H1 (cell line): ENCODE data around the gene CSF3R. TPM values are rescaled to one million over a fixed set of nuclear protein-coding genes. Genes with fewer than 3 reads are reported as not detected.

Source experiments
- CTCF ChIA-PET: fragments of 300-600 bp; sonication (Branson Sonifier 250); formaldehyde crosslinking; loops from one replicate; lab custom pipeline; 2021; ENCODE audit not compliant: partially characterized antibody; lab: Charles Lee
- POLR2A ChIA-PET: fragments of 300-600 bp; sonication (Branson Sonifier 250); formaldehyde crosslinking; loops from one replicate; lab custom pipeline; 2021; ENCODE audit warnings: inconsistent platforms; ENCODE audit not compliant: partially characterized antibody; lab: Charles Lee
- DNase-seq, 2 experiments: peaks; one replicate each; pipeline versions ENCODE4 v3.0.0 to v3.0.0-alpha.2; 2010 to 2022; ENCODE audit warnings: low spot score in 2 of 2, low read depth in 1 of 2, mixed read lengths in 1 of 2
- FAIRE-seq: peaks from 2 replicates; lab custom pipeline; 2011; peaks lifted over from hg19 to GRCh38; lab: Jason Lieb, UNC
- H2AFZ ChIP-seq: 2 replicates; pipeline ENCODE4 v1.8.1; 2012; ENCODE audit warnings: low read length, inconsistent platforms
- H2AK5ac ChIP-seq: 2 replicates; pipeline ENCODE4 v1.6.1; 2013; ENCODE audit warnings: low read depth, low read length
- H2BK120ac ChIP-seq: replicated peaks from 2 replicates; pipeline ENCODE3; 2013; ENCODE audit warnings: low read depth, low read length, inconsistent platforms
- H2BK12ac ChIP-seq: 2 replicates; pipeline ENCODE4 v1.6.1; 2013; ENCODE audit warnings: low read depth, low read length
- H2BK15ac ChIP-seq: 2 replicates; pipeline ENCODE4 v1.6.1; 2013; ENCODE audit warnings: low read length
- H2BK20ac ChIP-seq: 2 replicates; pipeline ENCODE4 v1.6.1; 2013; ENCODE audit warnings: low read length
- H2BK5ac ChIP-seq: 2 replicates; pipeline ENCODE4 v1.6.1; 2013; ENCODE audit warnings: low read depth, low read length
- H3K14ac ChIP-seq: 2 replicates; pipeline ENCODE4 v1.6.1; 2013; ENCODE audit warnings: inconsistent platforms; ENCODE audit not compliant: insufficient read length
- H3K18ac ChIP-seq: 2 replicates; pipeline ENCODE4 v1.6.1; 2013; ENCODE audit warnings: low read length; ENCODE audit errors: extremely low read depth
- H3K23ac ChIP-seq: 2 replicates; pipeline ENCODE4 v1.6.1; 2013; ENCODE audit warnings: inconsistent platforms; ENCODE audit not compliant: insufficient read length
- H3K23me2 ChIP-seq: 2 replicates; pipeline ENCODE4 v1.6.1; 2013; ENCODE audit warnings: low read depth, low read length
- H3K27ac ChIP-seq: 2 replicates; pipeline ENCODE4 v1.6.1; 2011; ENCODE audit warnings: low read depth, low read length, inconsistent platforms
- H3K27me3 ChIP-seq, 4 experiments: replicated peaks in 1 of 4; 1 replicate in 1 of 4; 2 replicates in 3 of 4; pipeline versions ENCODE4 v1.6.1 to v1.8.1; 2011 to 2013; ENCODE audit warnings: low read length in 3 of 4, mild to moderate bottlenecking in 3 of 4, inconsistent platforms in 2 of 4, mixed read lengths in 2 of 4, moderate library complexity in 1 of 4; ENCODE audit not compliant: control insufficient read depth in 3 of 4, insufficient read depth in 3 of 4; ENCODE audit errors: extremely low read depth in 1 of 4
- H3K36me3 ChIP-seq, 4 experiments: 2 replicates each; pipeline versions ENCODE4 v1.6.1 to v1.8.1; 2011 to 2013; ENCODE audit warnings: mild to moderate bottlenecking in 4 of 4, low read length in 3 of 4, moderate library complexity in 2 of 4, control low read depth in 1 of 4, inconsistent platforms in 1 of 4; ENCODE audit not compliant: insufficient read depth in 4 of 4, control insufficient read depth in 2 of 4
- H3K4ac ChIP-seq: replicated peaks from 2 replicates; pipeline ENCODE3; 2013; ENCODE audit warnings: low read length, low read depth, mixed read lengths, inconsistent platforms; ENCODE audit not compliant: insufficient read length
- H3K4me1 ChIP-seq, 4 experiments: replicated peaks in 1 of 4; 1 replicate in 1 of 4; 2 replicates in 3 of 4; pipeline versions ENCODE4 v1.6.1 to v1.8.1; 2011 to 2013; ENCODE audit warnings: low read length in 3 of 4, inconsistent platforms in 2 of 4, mixed read lengths in 1 of 4; ENCODE audit not compliant: insufficient read depth in 4 of 4, control insufficient read depth in 3 of 4
- H3K4me2 ChIP-seq, 2 experiments: 2 replicates each; pipeline versions ENCODE4 v1.6.1 to v1.8.1; 2011 to 2013; ENCODE audit warnings: low read depth in 2 of 2, low read length in 2 of 2, control low read depth in 1 of 2, inconsistent platforms in 1 of 2, mild to moderate bottlenecking in 1 of 2; ENCODE audit not compliant: insufficient read depth in 1 of 2
- H3K4me3 ChIP-seq, 4 experiments: fragments of 200-600, 300-600 bp in 1 of 4; sonication (generic), shearing (Covaris generic), sonication (Bioruptor Twin) in 1 of 4; 2 replicates each; pipeline versions ENCODE4 v1.5.1 to v1.8.1; 2011 to 2016; ENCODE audit warnings: low read length in 4 of 4, low read depth in 3 of 4, control low read depth in 2 of 4, inconsistent platforms in 2 of 4, mild to moderate bottlenecking in 2 of 4, mixed read lengths in 1 of 4, moderate library complexity in 1 of 4; ENCODE audit not compliant: insufficient read depth in 2 of 4; ENCODE audit errors: extremely low read depth in 1 of 4
- H3K56ac ChIP-seq: replicated peaks from 2 replicates; pipeline ENCODE3; 2013; ENCODE audit warnings: low read depth, mild to moderate bottlenecking, mixed read lengths, low read length, inconsistent platforms; ENCODE audit not compliant: insufficient read length
- H3K79me1 ChIP-seq: 2 replicates; pipeline ENCODE4 v1.6.1; 2013; ENCODE audit warnings: low read depth, low read length, control low read depth
- H3K79me2 ChIP-seq, 2 experiments: 2 replicates each; pipeline versions ENCODE4 v1.6.1 to v1.8.1; 2012 to 2013; ENCODE audit warnings: low read length in 2 of 2, mild to moderate bottlenecking in 2 of 2, inconsistent platforms in 1 of 2; ENCODE audit not compliant: insufficient read depth in 2 of 2, control insufficient read depth in 1 of 2
- H3K9ac ChIP-seq, 4 experiments: replicated peaks in 1 of 4; 1 replicate in 1 of 4; 2 replicates in 3 of 4; pipeline versions ENCODE4 v1.6.1 to v1.8.1; 2011 to 2013; ENCODE audit warnings: low read depth in 3 of 4, low read length in 3 of 4, control low read depth in 2 of 4, mild to moderate bottlenecking in 2 of 4, moderate library complexity in 2 of 4, inconsistent platforms in 1 of 4; ENCODE audit errors: extremely low read depth in 1 of 4
- H3K9me3 ChIP-seq, 2 experiments: 2 replicates each; pipeline versions ENCODE4 v1.6.1 to v1.8.1; 2012 to 2013; ENCODE audit warnings: mild to moderate bottlenecking in 2 of 2, moderate library complexity in 2 of 2, control low read depth in 1 of 2, inconsistent platforms in 1 of 2, low read depth in 1 of 2, low read length in 1 of 2, mixed read lengths in 1 of 2; ENCODE audit not compliant: insufficient read depth in 2 of 2
- H4K20me1 ChIP-seq, 2 experiments: replicated peaks in 1 of 2; 2 replicates each; pipeline versions ENCODE3 to v1.8.1; 2011 to 2013; ENCODE audit warnings: inconsistent platforms in 2 of 2, low read length in 2 of 2, mild to moderate bottlenecking in 1 of 2; ENCODE audit not compliant: insufficient read depth in 2 of 2, control insufficient read depth in 1 of 2
- H4K5ac ChIP-seq: 2 replicates; pipeline ENCODE4 v1.6.1; 2013; ENCODE audit warnings: low read length, low read depth, mixed read lengths, inconsistent platforms; ENCODE audit not compliant: insufficient read length
- H4K8ac ChIP-seq: 2 replicates; pipeline ENCODE4 v1.8.0; 2013; ENCODE audit warnings: mild to moderate bottlenecking, moderate library complexity, low read length, inconsistent platforms; ENCODE audit not compliant: insufficient read depth; ENCODE audit errors: extremely low read depth
- H4K91ac ChIP-seq: replicated peaks from 2 replicates; pipeline ENCODE3; 2013; ENCODE audit warnings: low read length, mixed read lengths, inconsistent platforms; ENCODE audit not compliant: insufficient read length
- BRCA1 ChIP-seq: IDR thresholded peaks from 2 replicates; pipeline ENCODE4 v1.6.1; 2012; ENCODE audit warnings: low read depth, low read length, improper control_type of control experiment
- CEBPB ChIP-seq: IDR thresholded peaks from 2 replicates; pipeline ENCODE4 v1.6.1; 2012; ENCODE audit warnings: low read depth, low read length
- CTBP2 ChIP-seq: IDR thresholded peaks from 2 replicates; pipeline ENCODE4 v1.7.0; 2011; ENCODE audit warnings: borderline replicate concordance, mild to moderate bottlenecking, moderate library complexity, mixed read lengths, low read length; ENCODE audit not compliant: insufficient read depth, insufficient read length
- HDAC2 ChIP-seq, 2 experiments: fragments of 300-600 bp in 1 of 2; sonication (generic) in 1 of 2; IDR thresholded peaks; 2 replicates each; pipeline ENCODE4 v1.6.1; 2011 to 2012; ENCODE audit warnings: low read depth in 2 of 2, low read length in 2 of 2, mild to moderate bottlenecking in 2 of 2, moderate library complexity in 2 of 2, borderline replicate concordance in 1 of 2, inconsistent platforms in 1 of 2
- MAFK ChIP-seq: IDR thresholded peaks from 2 replicates; pipeline ENCODE4 v1.6.1; 2012; ENCODE audit warnings: low read depth, mild to moderate bottlenecking, improper control_type of control experiment, low read length
- NRF1 ChIP-seq: IDR thresholded peaks from 2 replicates; pipeline ENCODE4 v1.6.1; 2011; ENCODE audit warnings: mild to moderate bottlenecking, low read depth, low read length, improper control_type of control experiment
- PHF8 ChIP-seq: fragments of 200-600 bp; sonication (generic); conservative IDR thresholded peaks from 2 replicates; pipeline ENCODE4 v1.7.1; 2012; ENCODE audit warnings: low read depth, mild to moderate bottlenecking, inconsistent platforms, low read length, moderate library complexity
- RAD21 ChIP-seq, 2 experiments: IDR thresholded peaks in 1 of 2; conservative IDR thresholded peaks in 1 of 2; 2 replicates each; pipeline ENCODE4 v1.6.1; 2011; ENCODE audit warnings: low read depth in 2 of 2, low read length in 2 of 2, improper control_type of control experiment in 1 of 2, inconsistent platforms in 1 of 2, mild to moderate bottlenecking in 1 of 2, moderate library complexity in 1 of 2
- SIN3A ChIP-seq, 2 experiments: IDR thresholded peaks in 1 of 2; conservative IDR thresholded peaks in 1 of 2; 2 replicates each; pipeline ENCODE4 v1.6.1; 2011 to 2012; ENCODE audit warnings: low read length in 2 of 2, improper control_type of control experiment in 1 of 2, low read depth in 1 of 2, mild to moderate bottlenecking in 1 of 2
- SP1 ChIP-seq: IDR thresholded peaks from 2 replicates; pipeline ENCODE4 v1.6.1; 2011; ENCODE audit warnings: low read depth, low read length
- TEAD4 ChIP-seq: IDR thresholded peaks from 2 replicates; pipeline ENCODE4 v1.6.1; 2012; ENCODE audit warnings: low read depth, low read length, inconsistent platforms, mixed read lengths
- USF2 ChIP-seq: IDR thresholded peaks from 2 replicates; pipeline ENCODE4 v1.6.1; 2011; ENCODE audit warnings: low read length, improper control_type of control experiment
- WGBS, 2 experiments: shearing (Covaris generic) in 1 of 2; methylation state at CpG; one replicate each; pipeline versions ENCODE4 v1.1.6 to v1.1.7; 2013 to 2015; ENCODE audit warnings: low lambda C conversion rate in 2 of 2, mixed read lengths in 2 of 2, inconsistent platforms in 1 of 2, low coverage in 1 of 2, missing lambda C conversion rate in 1 of 2; ENCODE audit not compliant: insufficient replicate concordance in 2 of 2, insufficient coverage in 1 of 2, insufficient read length in 1 of 2; ENCODE audit errors: extremely low coverage in 1 of 2, missing lambda C conversion rate in 1 of 2; 5-methylcytosine and 5-hydroxymethylcytosine counted together
- polyA plus RNA-seq, 7 experiments: library from polyadenylated mRNA; depleted of rRNA in 3 of 7; stranded (reverse) in 5 of 7; unstranded in 2 of 7; fragments of >200 nt in 5 of 7; fragments of 200-250 nt in 2 of 7; gene quantifications; 1 replicate in 5 of 7; 2 replicates in 1 of 7; 4 replicates in 1 of 7; pipeline versions ENCODE4 v1.2.1 to v1.2.3, GENCODE V29; 2011 to 2013; ENCODE audit warnings: missing spikeins in 2 of 7, mixed read lengths in 2 of 7
- total RNA-seq: library from RNA; stranded (reverse); fragmentation: NEBNext Ultra II Directional; extraction: Animal tissue kit (Norgen Biotek cat#: 25700); gene quantifications from 2 replicates; pipeline ENCODE4 v1.2.1, GENCODE V29; 2021

Gene CSF3R
- total and polyA plus RNA-seq, 2 of the 8 experiments (the other 6 are each of a cell fraction or from before 2014, with no cell fraction given): not detected

DNA sequence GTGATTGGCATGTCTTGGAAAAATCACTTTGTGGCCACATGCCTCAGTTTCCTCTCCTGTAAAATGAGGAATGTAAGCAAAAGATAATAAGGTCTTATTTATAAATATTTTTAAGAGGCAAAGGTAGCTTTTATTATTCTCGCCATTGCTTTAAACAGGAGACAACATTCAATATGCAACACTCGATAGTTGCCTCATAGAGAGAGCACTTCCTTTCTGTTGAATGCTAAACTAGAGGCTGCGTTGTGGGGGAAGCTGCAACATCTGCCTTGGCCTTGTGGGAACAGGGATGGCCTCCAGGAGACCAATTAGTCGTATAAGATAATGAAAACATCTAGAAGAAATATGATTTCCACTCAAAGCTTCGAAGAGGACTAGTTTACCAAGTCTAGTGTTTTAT lies 36.0 kb downstream of the CSF3R start:
- Histone ChIP-seq H2BK15ac (no peak overlapping the region), H2BK120ac (no peak overlapping the region), H3K23ac (no peak overlapping the region), H3K27ac (no peak overlapping the region), H3K56ac (no peak overlapping the region), H2AK5ac (no peak overlapping the region), H4K20me1 (no peaks in the 10 kb centered on the region), H3K9ac (no peak overlapping the region), H2BK5ac (no peak overlapping the region), H3K27me3 (no peaks in the 10 kb centered on the region), H3K4ac (no peak overlapping the region), H3K9me3 (no peaks in the 10 kb centered on the region), H3K79me1 (no peaks in the 10 kb centered on the region), H3K4me2 (no peak overlapping the region), H3K36me3 (no peaks in the 10 kb centered on the region), H3K4me3 (no peak overlapping the region), H3K79me2 (no peaks in the 10 kb centered on the region), H4K8ac (no peak overlapping the region), H3K18ac (no peak overlapping the region), H3K4me1 (no peaks in the 10 kb centered on the region; a peak in 1 of 7 replicates), H2AFZ (no peak overlapping the region), H4K5ac (no peak overlapping the region), H2BK20ac (no peak overlapping the region), H3K23me2 (no peaks in the 10 kb centered on the region; the same call in 1 of the 2 replicates), H3K14ac (no peak overlapping the region), H2BK12ac (no peak overlapping the region), H4K91ac (no peak overlapping the region)
- no peak for FAIRE-seq
- 61% methylated on average over 5 of the region's 5 CpGs; no CpG with 5 or more reads in 1 of the 2 experiments for WGBS, 2 experiments
- CTCF ChIA-PET: interaction anchor here (0.7 to 1.3 kb wide), 8 partner anchors 9 to 83 kb away, joined by 3 to 9 read pairs (median 3); no protein-coding TSS in a partner anchor
- POLR2A ChIA-PET: no interaction called here
- DNase-seq: no peak
- no peak for TF ChIP-seq RAD21 (IDR thresholded peaks at IDR 0.05 in 1 of 2, conservative IDR thresholded peaks at IDR 0.05 in 1 of 2; ENCODE audit: low read depth in 2 of 2, low read length in 2 of 2)
- no peak for TF ChIP-seq TEAD4
- no peak for TF ChIP-seq MAFK
- TF ChIP-seq CEBPB: no peak
- TF ChIP-seq SP1: no peak
- no peak for TF ChIP-seq HDAC2 (IDR thresholded peaks at IDR 0.05; ENCODE audit: borderline replicate concordance in 1 of 2, low read depth in 2 of 2, low read length in 2 of 2)
- TF ChIP-seq SIN3A (conservative IDR thresholded peaks at IDR 0.05 in 1 of 2, IDR thresholded peaks at IDR 0.05 in 1 of 2; ENCODE audit: low read depth in 1 of 2, low read length in 2 of 2): no peak
- no peak for TF ChIP-seq USF2
- TF ChIP-seq CTBP2: no peak
- TF ChIP-seq NRF1: no peak
- TF ChIP-seq BRCA1: no peak
- no peak for TF ChIP-seq PHF8
